Colonic mucosa (tissue), 4 donors: ENCODE results near the gene TBCE. TPM values are rescaled to one million over a fixed set of nuclear protein-coding genes. Genes with fewer than 3 reads are reported as not detected.

Experiments
- DNase-seq: peaks from one replicate; pipeline ENCODE4 v3.0.0-alpha.2; 2020
- H3K27ac ChIP-seq: fragments of 200-600 bp; one replicate; pipeline ENCODE4 v1.8.0; 2021
- H3K27me3 ChIP-seq: fragments of 200-600 bp; one replicate; pipeline ENCODE4 v1.8.0; 2021
- H3K36me3 ChIP-seq: fragments of 200-600 bp; one replicate; pipeline ENCODE4 v1.8.0; 2021
- H3K4me1 ChIP-seq: fragments of 200-600 bp; one replicate; pipeline ENCODE4 v1.8.0; 2021; ENCODE audit warnings: mild to moderate bottlenecking
- H3K4me3 ChIP-seq: fragments of 200-600 bp; one replicate; pipeline ENCODE4 v1.8.0; 2021
- H3K9ac ChIP-seq, 2 donors: one replicate each; pipeline ENCODE4 v1.7.0; 2013; ENCODE audit warnings: control low read depth in 2 of 2, low read depth in 2 of 2, low read length in 2 of 2
- H3K9me3 ChIP-seq: fragments of 200-600 bp; one replicate; pipeline ENCODE4 v1.8.0; 2021
- CTCF ChIP-seq: fragments of 200-600 bp; IDR thresholded peaks from one replicate; pipeline ENCODE4 v1.8.0; 2022; ENCODE audit warnings: antibody characterized with exemption, mild to moderate bottlenecking
- intact Hi-C: fragments of 100-400 bp; cut with DNase I; formaldehyde crosslinking; loops from one replicate; pipeline ENCODE4 v1.14.1; 2022
- total RNA-seq, 2 donors: library from RNA; stranded (reverse); fragmentation: NEBNext Ultra II Directional in 1 of 2; extraction: Animal tissue kit (Norgen Biotek cat#: 25700) in 1 of 2; gene quantifications; one replicate each; pipeline ENCODE4 v1.2.1, GENCODE V29; 2021
- donor health status: healthy.
- donor health status: DM: no; HTN: no; CAD: no.
- donor health status: DM: no; HTN: no; CAD: no.

TBCE gene
- total RNA-seq, 2 donors from 2014 or later: 12.6 to 22.7 TPM

- no peak overlapping the region for H3K27ac ChIP-seq
- no peaks in the 10 kb centered on the region for H3K4me1 ChIP-seq
- no peak overlapping the region for H3K4me3 ChIP-seq
- intact Hi-C loops: no loop called here
- H3K9me3 ChIP-seq: no peaks in the 10 kb centered on the region
- DNase-seq: no peak
- H3K9ac ChIP-seq: no peak overlapping the region
- H3K27me3 ChIP-seq: no peaks in the 10 kb centered on the region
- TF ChIP-seq CTCF: no peak
- H3K36me3 ChIP-seq: no peaks in the 10 kb centered on the region
Measured at GRCh38 chr1:235424092-235424491, 56.9 kb downstream of the TBCE start.

GRCh38 chr1:235425357-235425756, 58.1 kb downstream of the TBCE start:
- H3K27ac ChIP-seq: no peak overlapping the region
- no peak for TF ChIP-seq CTCF
- no peak overlapping the region for H3K9ac ChIP-seq
- H3K36me3 ChIP-seq: no peaks in the 10 kb centered on the region
- no peaks in the 10 kb centered on the region for H3K4me1 ChIP-seq
- intact Hi-C loops: no loop called here
- no peaks in the 10 kb centered on the region for H3K27me3 ChIP-seq
- H3K9me3 ChIP-seq: no peaks in the 10 kb centered on the region
- no peak overlapping the region for H3K4me3 ChIP-seq
- DNase-seq: no peak

GRCh38 chr1:235426143-235426542, 58.9 kb downstream of the TBCE start:
- no peaks in the 10 kb centered on the region for H3K9me3 ChIP-seq
- H3K27ac ChIP-seq: no peak overlapping the region
- intact Hi-C loops: no loop called here
- no peaks in the 10 kb centered on the region for H3K4me1 ChIP-seq
- H3K27me3 ChIP-seq: no peaks in the 10 kb centered on the region
- no peak overlapping the region for H3K4me3 ChIP-seq
- no peaks in the 10 kb centered on the region for H3K36me3 ChIP-seq
- DNase-seq: no peak
- no peak for TF ChIP-seq CTCF
- no peak overlapping the region for H3K9ac ChIP-seq

GRCh38 chr1:235426680-235427079, 59.5 kb downstream of the TBCE start:
- DNase-seq: no peak
- intact Hi-C loops: no loop called here
- Histone ChIP-seq H3K4me3 (no peak overlapping the region), H3K36me3 (no peaks in the 10 kb centered on the region), H3K9ac (no peak overlapping the region), H3K9me3 (no peaks in the 10 kb centered on the region), H3K27me3 (no peaks in the 10 kb centered on the region), H3K27ac (no peak overlapping the region), H3K4me1 (no peaks in the 10 kb centered on the region)
- TF ChIP-seq CTCF: no peak

- no peak for DNase-seq
- intact Hi-C loops: no loop called here
- no peak overlapping the region for H3K9ac ChIP-seq
- H3K27ac ChIP-seq: no peak overlapping the region
- no peak overlapping the region for H3K4me3 ChIP-seq
- no peaks in the 10 kb centered on the region for H3K36me3 ChIP-seq
- H3K27me3 ChIP-seq: no peaks in the 10 kb centered on the region
- H3K9me3 ChIP-seq: no peaks in the 10 kb centered on the region
- no peak for TF ChIP-seq CTCF
- no peaks in the 10 kb centered on the region for H3K4me1 ChIP-seq
Measured at GRCh38 chr1:235427447-235427846, 60.2 kb downstream of the TBCE start.

- TF ChIP-seq CTCF: no peak
- intact Hi-C loops: no loop called here
- no peak overlapping the region for H3K9ac ChIP-seq
Measured at GRCh38 chr1:235429143-235429542, 61.9 kb downstream of the TBCE start.

More at GRCh38 chr1:235429143-235429542, 61.9 kb downstream of the TBCE start:
- Histone ChIP-seq H3K9me3 (no peaks in the 10 kb centered on the region), H3K36me3 (no peaks in the 10 kb centered on the region), H3K4me3 (no peak overlapping the region), H3K27me3 (no peaks in the 10 kb centered on the region), H3K4me1 (no peaks in the 10 kb centered on the region), H3K27ac (no peak overlapping the region)
- no peak for DNase-seq
